H54 (cell line): ENCODE measurements around the gene FTL.

Experiments used
- DNase-seq: peaks from one replicate; pipeline ENCODE4 v3.0.0; 2011; ENCODE audit warnings: low spot score, mixed read lengths; ENCODE audit not compliant: insufficient read length
- FAIRE-seq: peaks from 3 replicates; lab custom pipeline; 2011; peaks lifted over from hg19 to GRCh38; lab: Jason Lieb, UNC
- POLR2A ChIP-seq: IDR thresholded peaks from 2 replicates; pipeline ENCODE4 v1.6.1; 2011; ENCODE audit warnings: low read depth, mild to moderate bottlenecking, low read length

The FTL gene

DNA sequence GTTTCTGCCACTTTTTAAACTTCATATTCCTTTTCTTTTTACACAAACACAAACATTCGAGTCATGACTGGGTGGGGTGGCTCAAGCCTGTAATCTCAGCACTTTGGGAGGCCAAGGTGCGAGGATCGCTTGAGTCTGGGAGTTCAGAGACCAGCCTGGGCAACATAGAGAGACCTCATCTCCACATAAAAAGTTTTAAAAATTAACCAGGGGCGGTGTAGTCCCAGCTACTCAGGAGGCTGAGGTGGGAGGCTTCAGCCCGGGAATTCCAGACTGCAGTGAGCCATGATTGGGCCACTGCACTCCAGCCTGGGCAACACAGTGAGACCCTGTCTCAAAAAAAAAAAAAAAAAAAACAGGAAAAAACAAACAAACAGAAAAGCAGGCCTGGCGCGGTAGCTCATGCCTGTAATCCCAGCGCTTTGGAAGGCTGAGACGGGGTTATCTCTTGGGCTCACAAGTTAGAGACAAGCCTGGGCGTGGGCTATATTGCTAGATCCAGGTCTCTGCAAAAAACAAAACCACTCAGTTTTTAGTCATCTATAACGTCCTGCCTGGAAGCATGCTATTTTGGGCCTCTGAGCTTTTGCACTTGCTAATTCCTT, 11.0 kb upstream of the FTL start:
- DNase-seq (no peak), FAIRE-seq (no peak)
- TF ChIP-seq POLR2A: no peak

GRCh38 chr19:48954595-48955307, 10.4 kb upstream of the FTL start, which contains the start of gene BAX:
Gene BAX, plus strand, starts transcription at chr19:48954875. Its CDS starts 54 bp downstream, at chr19:48954929.
- peak; percentile 25; the same call in 1 of the 2 replicates for TF ChIP-seq POLR2A
- FAIRE-seq: peak; percentile 73
- peak; percentile 87 for DNase-seq

DNA sequence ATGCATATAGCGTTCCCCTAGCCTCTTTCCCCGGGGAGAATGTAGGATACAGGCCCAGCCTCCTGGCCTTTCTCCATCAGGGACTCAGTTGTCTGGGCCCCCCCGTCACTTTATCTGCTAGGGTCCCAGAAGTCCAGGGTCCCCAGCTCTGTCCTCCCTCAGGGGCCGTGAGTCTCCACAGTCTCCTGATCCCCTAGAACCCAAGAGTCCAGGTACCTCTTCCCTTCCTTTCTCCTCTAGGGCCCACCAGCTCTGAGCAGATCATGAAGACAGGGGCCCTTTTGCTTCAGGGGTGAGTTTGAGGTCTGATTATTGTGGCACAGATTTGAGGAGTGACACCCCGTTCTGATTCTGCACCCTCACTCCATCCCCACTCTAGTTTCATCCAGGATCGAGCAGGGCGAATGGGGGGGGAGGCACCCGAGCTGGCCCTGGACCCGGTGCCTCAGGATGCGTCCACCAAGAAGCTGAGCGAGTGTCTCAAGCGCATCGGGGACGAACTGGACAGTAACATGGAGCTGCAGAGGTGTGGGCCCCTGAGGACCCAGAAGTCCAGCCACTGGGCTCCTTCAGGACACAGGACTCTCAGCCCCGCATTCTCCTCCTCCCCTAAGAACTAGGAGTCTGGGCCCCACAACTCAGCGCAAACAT, 9.7 kb upstream of the FTL start:
- FAIRE-seq (no peak), DNase-seq (no peak)
- no peak for TF ChIP-seq POLR2A

GRCh38 chr19:48958006-48958405, 7.1 kb upstream of the FTL start:
- no peak for DNase-seq
- FAIRE-seq: no peak
- TF ChIP-seq POLR2A: no peak

DNA sequence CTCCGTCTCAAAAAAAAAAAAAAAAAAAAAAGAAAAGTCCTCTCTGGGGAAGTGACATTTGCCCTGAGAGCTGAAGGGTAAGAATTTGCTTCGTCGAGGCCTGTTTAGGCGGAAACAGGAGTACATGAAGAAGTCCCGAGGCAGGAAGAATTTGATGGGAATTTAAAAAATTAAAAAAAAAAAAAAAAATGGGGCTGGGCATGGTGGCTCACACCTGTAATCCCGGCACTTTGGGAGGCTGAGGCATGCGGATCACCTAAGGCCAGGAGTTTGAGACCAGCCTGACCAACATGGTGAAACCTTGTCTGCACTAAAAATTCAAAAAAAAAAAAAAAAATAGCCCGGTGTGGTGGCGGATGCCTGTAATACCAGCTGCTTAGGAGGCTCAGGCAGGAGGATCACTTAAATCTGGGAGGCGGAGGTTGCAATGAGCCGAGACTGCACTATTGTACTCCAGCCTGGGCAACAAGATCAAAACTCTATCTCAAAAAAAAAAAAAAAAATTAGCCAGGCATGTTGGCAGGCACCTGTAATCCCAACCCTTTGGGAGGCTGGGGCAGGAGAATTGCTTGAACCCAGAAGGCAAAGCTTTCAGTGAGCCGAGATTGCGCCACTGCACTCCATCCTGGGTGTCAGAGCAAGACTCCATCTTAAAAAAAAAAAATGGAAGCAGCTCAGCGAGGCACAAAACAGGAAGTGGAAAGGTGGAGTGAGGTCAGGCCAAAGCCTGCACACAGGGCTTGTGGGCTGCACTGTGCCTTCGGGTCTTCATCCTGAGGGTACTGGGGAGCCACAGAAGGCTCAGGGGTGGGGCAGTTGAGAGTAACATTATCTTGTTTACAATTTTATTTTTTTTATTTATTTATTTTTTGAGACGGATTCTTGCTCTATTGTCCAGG, 5.5 kb upstream of the FTL start:
- TF ChIP-seq POLR2A: no peak
- no peak for DNase-seq
- no peak for FAIRE-seq

DNA sequence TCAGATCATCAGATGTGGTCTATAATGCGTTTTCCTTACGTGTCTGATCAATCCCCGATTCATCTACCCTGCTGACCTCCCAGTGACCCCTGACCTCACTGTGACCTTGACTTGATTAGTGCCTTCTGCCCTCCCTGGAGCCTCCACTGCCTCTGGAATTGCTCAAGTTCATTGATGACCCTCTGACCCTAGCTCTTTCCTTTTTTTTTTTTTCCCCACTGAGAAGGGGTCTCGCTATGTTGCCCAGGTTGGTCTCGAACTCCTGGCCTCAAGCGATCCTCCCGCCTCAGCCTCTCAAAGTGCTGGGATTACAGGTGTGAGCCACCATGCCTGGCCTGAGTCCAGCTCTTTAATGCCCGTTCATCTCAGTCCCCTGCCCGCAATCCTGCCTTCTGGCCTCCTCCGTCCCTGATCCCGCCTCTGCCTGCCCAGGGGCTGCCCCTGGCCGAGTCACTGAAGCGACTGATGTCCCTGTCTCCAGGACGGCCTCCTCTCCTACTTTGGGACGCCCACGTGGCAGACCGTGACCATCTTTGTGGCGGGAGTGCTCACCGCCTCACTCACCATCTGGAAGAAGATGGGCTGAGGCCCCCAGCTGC, 4.0 kb upstream of the FTL start:
- FAIRE-seq: no peak
- DNase-seq: no peak
- TF ChIP-seq POLR2A: no peak

GRCh38 chr19:48961673-48962028, 3.5 kb upstream of the FTL start:
- TF ChIP-seq POLR2A: no peak
- FAIRE-seq: no peak

GRCh38 chr19:48962029-48962848, 2.9 kb upstream of the FTL start:
- FAIRE-seq (peak; percentile 43), DNase-seq (peak; percentile 68)
- no peak; the same call in 1 of the 2 replicates for TF ChIP-seq POLR2A

More at GRCh38 chr19:48961673-48962028, 3.5 kb upstream of the FTL start:
- DNase-seq: no peak

- FAIRE-seq (no peak), DNase-seq (no peak)
- no peak for TF ChIP-seq POLR2A
Observed at GRCh38 chr19:48962849-48963165, 2.3 kb upstream of the FTL start.

GRCh38 chr19:48963371-48964204, 1.5 kb upstream of the FTL start:
- no peak for FAIRE-seq
- peak; percentile 55 for DNase-seq
- TF ChIP-seq POLR2A: no peak

DNA sequence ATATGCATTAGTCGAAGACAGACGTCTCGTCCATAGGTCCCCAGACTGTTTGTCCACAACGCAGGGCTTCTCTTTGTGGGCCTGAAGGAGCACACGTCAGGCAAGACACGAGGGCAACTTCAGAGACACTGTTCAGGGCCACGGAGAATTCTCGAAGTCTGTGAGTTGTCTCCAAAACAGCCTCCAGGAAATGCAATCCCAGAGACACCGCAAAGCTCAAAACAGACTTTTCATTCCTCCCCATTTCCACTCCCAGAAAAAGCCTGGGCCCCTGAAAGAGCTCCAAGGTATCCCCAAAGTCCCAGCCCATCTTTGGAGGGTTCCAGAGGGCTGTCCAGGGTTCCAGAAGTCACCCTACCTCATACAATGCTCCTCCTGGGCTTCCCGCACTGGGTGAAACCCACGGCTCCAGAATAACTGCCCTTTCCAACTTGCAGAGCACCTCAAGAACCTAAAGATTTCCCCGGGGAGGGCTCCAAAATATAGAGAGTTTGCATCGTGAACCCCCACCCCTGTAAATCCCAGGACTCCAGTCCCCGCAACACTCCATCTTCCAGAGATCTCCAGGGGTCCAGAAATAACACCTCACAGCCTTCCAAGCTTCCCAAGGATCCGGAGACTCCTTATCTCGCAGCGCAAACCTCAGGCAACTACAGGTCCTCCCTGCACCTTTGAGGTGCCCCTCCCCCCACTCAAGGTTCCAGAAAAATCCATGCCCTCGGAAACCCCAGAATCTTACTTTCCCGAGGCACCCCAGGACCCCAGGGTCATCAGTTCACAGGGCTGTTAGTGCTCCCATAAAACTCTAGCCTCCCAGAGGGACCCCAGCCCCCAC, 687 bp upstream of the FTL start:
- FAIRE-seq (no peak), DNase-seq (no peak)
- no peak for TF ChIP-seq POLR2A
